GM18867 (cell line): ENCODE data around the gene LAPTM5.

ENCODE experiments used
- ATAC-seq: cut with Tn5 transposase; IDR thresholded peaks from one replicate; pipeline ENCODE4 v1.9.1; 2021; ENCODE audit warnings: mild to moderate bottlenecking, moderate library complexity; ENCODE audit not compliant: unreplicated experiment

Gene LAPTM5

DNA sequence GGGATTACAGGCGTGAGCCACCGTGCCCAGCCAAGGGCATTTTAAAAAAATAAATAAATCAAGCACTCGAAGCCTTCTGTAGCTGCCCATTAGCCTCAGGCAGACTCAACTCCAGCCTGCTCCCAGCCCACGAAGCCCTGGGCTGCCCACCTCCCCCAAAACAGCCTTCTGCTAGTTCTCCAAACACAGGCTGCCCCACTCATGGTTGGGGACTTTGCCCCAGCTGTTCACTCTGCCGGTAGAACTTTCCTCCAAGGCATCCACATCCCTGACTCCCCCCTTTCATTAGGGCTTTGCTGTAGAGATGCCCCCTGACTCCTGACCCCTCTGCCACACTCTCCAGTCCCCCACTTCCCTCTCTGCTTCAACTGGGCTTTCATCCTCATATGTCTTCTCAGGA, 29.7 kb upstream of the LAPTM5 start:
- ATAC-seq: no peak

DNA sequence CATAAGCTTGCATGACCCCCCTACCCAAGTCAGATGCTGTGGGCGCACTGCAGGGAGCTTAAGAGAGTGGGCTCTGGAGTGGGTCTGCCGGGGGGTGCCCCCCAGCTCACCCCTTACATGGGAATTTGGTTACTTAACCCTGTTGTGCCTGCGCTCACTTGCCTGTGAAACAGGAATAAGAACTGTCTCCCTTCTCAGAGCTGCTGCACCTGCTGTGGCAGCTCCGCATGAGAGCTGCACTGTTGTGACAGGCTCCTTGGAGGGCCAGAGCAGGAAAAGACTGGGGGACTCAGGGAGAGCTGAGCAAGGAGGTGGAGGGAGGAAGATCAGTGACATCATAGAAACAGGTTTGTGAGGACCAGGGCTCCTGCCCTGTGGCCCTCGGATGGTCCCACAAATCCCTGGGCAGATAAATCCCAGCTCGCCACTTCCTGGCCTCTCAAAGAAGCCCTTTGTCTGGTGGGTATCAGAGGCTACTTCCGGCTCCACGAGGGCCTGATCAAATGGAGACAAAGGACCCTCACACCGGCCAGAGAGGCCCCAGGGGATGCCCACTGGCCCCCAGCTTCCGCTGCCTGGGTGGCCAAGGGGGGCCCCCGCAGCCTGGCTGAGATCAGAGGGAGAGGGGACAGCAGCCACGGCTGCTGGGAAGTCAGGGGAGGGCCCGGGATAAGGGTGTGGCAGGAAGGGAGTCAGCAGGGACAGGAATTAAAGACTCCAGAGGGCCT, 28.9 kb upstream of the LAPTM5 start:
- no peak for ATAC-seq

DNA sequence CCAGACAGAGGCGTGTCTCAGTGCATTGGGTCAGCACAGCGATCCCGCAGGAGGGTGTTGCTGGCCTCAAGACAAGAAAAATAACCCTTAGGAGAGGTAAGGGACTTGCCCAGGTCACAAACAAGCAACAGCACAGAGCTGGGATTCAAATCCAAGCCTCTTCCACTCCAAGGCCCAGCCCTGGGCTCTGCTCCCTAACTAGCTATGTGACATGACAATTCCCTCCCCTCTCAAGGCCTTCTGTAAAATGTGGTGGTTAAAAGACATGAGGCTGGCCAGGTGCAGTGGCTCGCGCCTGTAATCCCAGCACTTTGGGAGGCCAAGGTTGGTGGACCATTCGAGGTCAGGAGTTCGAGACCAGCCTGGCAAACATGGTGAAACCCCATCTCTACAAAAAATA, 28.1 kb upstream of the LAPTM5 start:
- ATAC-seq: no peak

DNA sequence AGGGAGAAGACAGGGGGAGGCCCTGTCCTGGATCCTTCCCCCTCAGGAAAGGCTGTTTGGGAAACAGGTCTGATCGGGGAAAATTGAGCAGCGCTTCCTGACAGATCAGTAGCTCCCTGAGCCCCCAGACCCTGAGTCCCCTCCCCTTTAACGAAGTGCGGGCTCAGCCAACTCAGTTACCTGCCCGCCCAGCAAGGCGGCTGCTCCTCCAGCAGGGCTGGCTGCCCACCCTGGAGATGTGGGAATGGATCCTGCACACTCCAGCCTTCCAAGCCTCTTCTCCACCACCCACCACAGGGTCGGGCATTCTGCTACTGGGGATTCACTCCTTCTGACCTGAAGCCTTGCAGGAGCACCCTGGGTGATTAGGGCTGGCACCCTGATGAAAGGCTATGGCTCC, 27.6 kb upstream of the LAPTM5 start:
- ATAC-seq: no peak

DNA sequence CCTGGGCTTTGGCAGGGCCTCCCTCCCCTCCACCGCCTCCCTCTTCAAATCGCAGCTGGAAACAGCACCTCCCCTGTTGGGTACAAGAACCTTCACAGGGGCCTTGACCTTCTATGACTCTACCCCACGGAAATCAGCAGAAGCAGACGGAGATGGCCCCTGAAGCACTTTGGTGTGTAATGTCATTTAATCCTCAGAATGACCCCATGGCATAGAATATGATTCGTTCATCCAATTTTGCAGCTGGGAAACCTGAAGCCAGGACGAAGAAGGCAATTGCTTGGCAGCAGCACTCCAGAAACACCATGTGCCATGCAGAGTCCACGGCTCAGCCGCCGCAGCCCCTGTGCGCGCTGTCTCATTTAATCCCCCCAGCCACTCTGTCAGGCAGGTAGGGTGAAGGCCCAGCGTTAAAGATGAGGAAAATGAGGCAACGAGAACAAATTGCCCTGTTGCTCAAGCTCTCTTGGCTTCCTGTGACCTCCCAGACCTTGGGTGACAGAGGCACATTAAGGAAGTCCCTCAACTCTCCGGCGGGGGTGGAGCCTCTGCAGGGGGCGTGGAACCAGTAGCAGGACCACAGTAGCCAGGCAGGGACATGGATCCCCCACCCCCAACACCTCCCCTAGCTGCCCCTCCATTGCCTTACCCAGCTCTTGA, 25.8 kb upstream of the LAPTM5 start:
- no peak for ATAC-seq

DNA sequence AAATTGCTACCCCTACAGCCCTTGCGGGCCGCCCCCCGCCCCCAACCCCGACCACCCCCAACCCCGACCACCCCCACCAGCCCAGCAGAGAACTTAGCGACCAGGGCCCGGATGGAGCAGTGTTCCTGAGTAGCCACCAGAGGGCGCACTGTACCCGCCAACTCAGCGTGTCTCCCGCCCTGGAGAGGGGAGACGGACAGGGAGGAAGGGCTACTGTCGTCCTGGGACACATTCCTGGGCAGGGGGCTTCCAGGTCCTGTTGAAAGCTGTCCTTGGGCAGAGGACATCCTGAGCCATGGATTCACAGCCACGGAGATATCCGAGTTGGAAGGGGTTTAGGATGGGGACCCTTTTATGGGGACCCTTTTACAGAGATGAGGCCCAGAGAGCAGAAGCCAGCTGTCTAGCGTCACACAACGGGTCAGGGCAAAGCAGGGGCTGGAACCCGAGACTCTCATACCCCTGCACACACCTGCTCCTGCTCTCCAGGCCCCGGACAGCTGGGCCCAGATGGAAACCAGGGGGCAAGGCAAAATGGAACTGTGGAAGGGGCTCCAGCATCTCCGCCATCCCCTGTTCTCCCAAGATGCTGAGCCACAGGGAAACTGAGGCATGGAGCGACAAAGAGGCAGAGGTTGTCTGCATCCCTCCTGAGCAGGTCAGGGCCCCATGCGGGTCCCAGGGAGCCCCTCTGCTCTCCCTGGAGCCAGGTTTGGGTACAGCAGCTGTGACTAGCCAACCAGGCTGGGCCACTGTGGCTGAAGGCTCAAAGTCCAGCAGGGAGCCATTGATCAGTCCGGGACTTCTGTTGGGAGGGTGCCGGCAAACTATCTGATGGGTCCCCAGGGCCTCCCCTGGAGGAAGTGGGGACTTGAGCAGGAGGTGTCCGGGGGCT, 25.0 kb upstream of the LAPTM5 start:
- ATAC-seq: peak; percentile 44

DNA sequence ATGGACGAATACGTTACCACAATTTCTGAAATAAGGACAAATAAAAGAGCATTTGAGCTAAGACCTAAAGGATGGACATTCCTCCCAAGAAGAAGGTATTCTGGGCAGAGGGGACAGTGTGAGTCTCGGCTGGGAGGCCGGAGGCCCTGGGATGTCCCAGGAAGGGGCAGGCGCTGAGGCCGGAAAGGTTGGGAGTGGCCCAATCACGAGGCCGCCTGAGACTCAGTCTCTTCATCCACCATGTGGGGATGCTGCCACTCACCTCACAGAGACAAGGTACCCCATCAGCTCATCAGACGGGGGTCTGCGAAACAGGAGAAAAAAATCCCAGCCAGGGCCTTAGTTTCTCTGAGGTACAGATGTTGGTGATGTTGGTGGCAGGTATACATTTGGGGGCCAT, 24.3 kb upstream of the LAPTM5 start:
- no peak for ATAC-seq

DNA sequence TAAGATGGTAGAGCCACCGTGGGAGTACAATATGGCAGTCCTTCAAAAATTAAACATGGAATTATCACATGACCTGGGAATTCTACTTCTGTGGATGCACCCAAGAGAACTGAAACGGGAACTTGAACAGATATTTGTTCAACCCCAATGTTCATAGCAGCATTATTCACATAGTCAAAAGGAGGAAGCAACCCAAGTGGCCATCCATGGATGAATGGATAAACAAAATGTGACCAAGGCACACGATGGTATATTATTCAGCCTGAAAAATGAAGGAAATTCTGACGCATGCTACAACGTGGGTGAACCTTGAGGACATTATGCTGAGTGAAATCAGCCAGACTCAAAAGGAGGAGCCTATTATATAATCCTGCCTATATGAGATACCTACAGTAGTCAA, 22.8 kb upstream of the LAPTM5 start:
- no peak for ATAC-seq

DNA sequence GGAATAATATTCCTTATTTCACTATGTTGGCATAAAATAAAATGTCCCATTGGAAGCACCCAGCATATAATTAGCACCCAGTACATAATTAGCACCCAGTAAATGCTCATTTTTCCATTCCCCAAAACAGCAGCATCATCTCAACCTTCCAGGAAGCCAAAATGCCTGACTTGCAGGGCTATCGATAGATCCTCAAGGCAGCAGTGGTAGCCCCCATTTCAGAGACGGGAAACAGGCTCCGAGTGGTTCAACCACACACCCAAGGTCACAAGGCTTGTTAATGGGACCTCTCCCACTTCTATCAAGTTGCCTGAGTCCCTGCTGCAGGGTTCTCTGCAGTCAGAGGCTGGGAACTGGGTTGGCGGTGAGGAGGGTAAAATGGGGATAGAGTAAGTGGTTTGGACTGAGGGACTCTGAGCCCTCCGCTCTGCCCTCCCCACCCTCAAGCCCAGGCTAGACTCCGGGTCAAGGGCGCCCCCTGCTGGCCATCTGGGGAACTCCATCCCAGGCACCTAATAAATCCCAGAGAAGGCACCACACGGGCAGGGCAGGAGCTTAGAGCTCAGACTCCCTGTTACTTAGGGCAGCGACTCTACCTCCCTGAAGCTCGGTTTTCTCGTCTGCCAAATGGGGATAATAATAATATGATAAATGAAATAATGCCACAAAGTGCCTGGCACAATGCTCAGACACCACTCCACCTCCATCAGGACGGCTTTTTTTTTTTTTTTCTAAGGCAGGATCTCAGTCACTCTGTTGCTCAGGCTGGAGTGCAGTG, 21.9 kb upstream of the LAPTM5 start:
- ATAC-seq: peak; percentile 62

DNA sequence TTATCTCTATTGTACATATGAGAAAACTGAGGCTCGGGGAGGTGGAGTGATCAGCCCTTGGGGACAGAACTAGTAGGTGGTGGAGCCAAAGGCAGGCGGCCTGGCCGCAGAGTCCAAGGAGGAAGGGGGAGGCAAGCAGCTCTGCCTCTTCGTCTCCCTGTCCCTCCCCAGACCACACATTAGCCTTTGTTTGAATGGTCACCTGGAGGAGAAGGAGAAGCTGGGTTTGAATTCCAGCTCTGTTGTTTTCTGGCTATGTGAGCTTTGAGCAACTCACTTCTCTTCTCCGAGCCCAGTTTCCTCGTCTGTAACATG, 21.4 kb upstream of the LAPTM5 start:
- no peak for ATAC-seq

DNA sequence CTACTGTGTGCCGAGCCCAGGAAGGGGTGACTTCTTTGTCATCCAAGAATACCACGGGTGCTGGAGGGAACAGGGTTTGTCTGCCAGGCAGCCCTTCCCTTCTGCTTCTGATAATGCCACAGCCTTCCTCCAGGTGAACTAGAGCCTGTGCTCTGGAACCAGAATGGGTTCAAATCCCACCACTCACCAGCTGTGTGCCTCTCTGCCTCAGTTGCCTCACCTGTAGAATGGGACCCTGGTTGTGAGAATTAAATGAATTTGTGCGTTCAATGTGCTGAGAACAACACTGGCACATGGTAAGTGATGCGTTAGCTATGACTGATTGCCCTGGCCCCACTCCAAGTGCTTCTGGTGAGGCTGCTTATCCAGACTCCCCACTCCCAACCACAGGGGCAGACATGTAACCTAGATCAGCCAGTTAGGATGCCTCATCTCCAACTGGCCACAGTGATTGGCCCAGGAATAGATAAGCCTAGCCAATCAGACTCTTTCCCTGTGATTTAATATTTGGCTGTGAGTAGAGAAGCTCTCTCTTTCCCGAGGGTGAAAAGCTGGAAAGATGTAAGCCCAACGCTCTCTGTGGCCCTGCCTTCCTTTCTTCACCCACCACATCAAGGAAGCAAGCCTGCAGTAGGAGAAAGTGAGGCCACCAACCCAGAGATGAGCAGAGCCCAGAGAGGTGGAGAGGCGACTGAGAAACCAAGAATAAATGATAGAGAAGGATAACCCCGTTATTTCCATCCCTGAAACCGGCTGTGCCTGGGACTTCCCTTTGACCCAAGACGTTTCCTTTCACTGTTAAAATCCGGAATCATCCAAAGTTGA, 20.8 kb upstream of the LAPTM5 start:
- ATAC-seq: no peak

DNA sequence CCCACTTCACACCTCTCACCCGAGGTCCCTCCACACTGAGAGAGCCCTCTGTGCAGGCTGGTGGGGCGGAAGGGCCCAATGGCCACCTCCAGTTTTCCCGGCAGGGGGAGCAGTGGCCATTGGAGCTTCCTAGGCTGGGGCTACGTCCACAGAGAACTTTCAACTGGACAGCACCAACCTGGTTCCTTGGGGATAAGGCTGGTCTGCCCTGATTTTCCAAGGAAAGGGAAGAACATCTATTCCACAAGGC, 20.3 kb upstream of the LAPTM5 start:
- no peak for ATAC-seq

DNA sequence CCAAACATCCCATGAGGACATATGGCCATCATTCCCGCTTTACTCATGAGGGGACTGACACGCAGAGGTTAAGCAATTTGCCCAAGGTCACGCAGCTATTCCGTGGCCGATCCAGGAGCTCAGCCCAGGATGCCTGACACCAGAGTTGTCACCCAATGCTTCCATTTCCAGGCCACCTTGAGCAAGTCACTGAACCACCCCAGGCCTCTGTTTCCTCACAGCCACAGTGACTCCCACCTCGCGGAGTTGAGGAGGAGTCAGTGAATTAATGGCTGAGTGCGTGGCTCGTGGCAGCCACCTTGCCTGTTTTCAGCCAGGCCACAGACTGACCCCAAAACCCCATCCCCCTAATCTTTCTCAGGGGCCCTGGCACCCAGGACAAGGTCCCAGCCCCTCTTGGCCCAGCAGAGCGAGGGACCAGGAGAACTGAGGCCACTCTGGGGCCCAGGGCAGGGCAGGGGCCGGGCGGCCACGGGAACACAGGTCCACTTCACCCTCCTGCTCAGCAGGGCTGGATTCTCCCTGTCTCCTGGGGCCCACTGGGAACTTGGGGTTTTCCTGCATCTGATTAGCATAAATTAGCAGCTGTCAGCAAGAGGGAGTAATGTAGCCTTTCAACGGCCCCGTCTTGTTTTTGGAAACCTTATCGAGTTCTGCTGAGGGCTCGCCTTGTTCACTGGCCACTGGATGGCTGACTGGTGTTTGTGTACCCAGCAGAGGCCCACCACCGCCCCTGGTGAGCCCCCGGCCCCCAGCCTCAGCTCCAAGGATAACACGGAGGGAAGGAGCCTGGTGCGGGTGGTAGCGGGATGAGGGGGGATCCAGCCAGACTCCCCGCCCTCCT, 19.7 kb upstream of the LAPTM5 start:
- no peak for ATAC-seq

DNA sequence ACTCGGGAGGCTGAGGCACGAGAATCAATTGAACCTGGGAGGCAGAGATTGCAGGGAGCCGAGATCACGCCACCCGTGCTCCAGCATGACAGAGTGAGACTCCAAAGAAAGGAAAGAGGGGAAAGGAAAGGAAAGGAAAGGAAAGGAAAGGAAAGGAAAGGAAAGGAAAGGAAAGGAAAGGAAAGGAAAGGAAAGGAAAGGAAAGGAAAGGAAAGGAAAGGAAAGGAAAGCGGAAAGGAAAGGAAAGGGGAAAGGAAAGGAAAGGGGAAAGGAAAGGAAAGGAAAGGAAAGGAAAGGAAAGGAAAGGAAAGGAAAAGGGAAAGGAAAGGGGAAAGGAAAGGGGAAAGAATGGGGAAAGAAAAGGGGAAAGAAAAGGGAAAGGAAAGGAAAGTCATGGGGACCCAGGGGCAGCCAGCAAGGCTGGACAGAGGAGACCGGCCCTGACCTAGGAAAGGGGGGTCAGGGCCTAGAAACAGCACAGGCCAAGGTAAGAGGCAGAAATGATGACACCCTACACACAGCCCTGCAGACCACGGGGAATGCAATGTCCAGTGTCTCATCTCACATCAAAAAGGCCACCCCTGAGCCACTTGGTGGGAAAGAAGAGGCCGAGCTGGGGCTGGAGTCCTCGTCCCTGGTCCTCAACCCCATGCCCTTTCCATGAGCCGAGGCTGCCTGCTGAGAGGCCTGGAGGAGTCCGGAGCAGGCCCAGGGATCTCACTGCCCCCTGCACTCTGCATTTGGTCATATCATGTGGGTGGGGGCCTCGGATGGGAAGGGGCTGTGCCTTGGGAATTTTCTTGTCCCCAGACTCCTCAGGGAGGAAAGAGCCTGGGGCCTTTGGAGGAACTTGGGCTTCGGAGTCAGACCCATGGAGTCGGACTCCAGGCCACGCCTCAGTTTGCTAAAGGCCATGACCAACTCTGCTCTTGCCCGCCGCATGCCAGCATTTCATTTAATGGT, 18.8 kb upstream of the LAPTM5 start:
- no peak for ATAC-seq

DNA sequence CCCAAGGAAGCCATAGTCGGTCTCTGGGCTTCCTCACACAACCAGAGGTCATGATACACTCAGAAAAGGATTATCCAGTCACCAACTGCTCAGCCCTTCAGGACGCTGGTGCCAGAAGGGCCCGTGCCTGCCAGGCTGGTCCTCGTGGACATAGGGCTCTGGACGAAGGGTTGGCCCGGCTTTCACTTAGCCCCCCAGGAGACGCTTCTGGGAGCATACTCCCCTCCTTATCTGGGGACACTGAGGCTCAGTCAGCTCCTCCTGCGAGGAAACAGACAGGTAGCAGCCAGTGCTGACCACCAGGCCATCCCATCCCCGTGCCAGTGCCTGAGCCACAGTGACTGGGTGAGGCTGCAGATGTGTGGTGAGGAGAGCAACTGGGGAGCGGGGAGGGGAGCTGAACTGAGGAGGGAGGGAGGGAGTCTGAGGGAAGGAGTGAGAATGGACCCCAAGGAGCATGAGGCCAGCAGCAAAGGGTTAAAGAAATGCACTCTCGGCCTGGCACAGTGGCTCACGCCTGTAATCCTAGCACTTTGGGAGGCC, 17.9 kb upstream of the LAPTM5 start:
- ATAC-seq: no peak

DNA sequence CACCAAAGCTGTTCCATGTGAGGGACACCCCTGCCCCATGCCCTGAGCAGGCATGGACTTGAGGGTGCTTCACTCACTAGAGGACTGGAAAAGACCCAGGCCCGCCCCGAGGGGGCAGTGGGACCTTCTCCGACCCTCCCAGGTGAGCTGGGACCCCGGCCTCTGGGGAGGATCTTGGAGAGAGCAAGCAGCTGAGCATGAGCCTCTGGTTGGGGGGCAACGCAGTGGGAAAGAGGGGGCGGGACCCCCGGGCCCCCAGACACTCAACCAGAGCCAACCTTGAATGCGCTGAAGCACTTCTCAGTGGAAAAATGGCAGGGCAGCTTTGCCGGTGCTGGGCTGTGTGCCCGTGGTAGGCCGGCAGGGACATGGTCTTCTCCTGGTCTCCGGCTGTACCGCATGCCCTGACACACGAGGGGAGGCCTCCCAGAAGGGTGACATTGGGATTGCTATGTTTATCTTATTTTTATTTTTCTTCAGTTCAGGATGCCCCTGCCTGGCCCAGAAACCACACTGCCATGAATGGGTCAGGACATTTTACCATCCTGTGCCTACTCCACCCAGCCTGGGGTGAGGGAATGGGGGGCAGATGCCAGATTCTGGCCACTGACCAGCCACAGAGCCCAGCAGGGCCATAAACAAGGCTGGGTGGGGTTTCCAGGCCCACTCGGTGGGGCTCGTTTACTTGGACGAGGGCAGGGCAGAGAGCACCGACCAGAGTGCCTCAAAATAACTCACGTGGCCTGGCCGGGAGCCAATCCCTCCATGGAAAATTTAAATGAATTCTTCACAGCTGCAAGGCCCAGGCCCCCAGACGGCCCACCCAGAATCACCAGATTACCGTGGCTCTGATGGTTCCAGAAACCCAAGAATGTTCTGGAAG, 17.2 kb upstream of the LAPTM5 start:
- ATAC-seq: no peak

DNA sequence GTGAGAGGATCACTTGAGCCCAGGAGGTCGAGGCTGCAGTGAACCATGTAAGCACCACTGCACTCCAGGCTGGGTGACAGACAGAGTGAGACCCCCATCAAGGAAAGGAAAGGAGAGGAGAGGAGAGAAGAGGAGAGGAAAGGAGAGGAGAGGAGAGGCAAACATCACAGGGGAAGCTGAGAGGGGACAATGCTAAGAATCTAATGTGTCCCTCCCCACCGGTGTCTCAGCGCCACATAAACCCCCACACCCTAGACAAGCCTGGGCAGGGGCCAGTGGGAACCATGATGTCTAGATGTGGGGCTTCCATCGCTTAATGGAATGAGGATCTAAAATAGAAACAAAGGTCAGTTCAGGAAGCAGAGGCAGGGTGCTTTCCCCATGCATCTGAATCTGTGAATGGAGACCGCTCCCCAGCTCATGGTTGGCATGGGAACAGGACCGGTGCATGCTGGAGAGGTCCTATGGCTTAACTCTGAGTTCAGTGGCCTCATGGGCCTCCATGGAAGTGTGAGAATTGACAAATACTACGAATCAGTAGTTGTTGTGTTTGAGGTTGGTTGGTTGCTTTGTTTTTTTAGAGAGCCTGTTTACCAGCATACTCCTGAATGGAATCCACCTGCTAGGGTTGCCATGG, 16.3 kb upstream of the LAPTM5 start:
- no peak for ATAC-seq
